ENCODE measurements around the gene LRRC25.
"Not testable (repeated sequence)": the region's sequence is repeated elsewhere in the genome, so short reads cannot be mapped to it uniquely, and the experiment has no call there.

Gene LRRC25

DNA sequence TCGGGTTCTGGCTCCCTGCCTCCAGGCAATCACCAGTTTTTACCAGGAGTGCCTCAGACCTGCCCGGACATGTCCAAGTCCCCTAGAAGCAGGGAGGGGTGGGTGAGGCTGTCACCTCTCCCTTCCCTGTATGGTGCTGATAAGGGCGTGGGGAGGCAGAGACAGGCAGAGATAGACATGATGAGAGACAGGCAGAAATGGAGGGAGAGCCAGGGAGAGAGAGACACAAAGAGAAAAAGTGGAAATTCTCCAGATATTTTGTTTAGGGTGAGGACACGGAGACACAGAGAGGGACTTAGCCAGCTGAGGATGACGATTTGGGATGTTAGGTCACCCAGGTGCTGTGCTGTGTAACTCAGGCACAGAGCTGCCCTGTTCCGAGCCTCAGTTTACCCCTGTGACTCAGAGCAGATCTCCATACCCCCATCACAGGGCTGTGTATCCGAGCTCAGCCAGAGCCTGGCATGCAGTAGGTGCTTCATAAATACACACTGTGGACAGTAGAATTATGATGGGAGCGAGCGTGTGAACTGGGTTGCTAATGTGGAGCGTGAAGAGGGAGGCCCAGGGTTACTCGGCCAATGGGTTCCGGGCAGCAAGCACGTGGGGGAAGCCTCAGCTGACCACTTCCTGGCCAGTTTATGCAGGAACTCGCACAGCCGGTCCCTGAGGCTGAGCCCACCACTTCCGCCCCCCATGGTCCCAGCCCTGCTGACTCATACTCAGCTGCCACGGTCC, 23.4 kb downstream of the LRRC25 start:
- DNase-seq = peak; percentile 97

DNA sequence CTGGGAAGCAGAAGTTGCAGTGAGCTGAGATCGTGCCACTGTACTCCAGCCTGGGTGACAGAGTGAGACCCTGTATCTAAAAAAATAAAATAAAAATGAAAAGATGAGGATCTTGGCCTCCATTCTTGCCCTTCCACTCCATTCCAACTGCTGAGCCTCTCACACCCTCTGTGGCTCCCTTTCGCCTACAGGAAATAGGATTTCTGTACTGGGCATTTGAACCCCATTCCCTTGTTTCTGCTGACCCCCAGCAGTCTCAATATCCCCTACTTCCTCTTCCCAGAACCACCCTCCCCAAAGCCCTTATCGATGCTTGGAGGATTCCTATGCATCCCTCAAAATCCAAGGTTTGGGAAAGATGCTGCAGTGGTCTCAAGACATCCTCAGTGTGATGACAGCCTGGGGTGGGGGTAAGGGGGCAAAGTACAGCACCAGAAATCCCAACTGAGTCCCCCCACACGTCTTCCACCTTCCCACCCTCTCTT, 24.0 kb downstream of the LRRC25 start:
- no peak for DNase-seq

- DNase-seq = peak; percentile 41
Measured at GRCh38 chr19:18368504-18369222, 28.8 kb downstream of the LRRC25 start.

DNA sequence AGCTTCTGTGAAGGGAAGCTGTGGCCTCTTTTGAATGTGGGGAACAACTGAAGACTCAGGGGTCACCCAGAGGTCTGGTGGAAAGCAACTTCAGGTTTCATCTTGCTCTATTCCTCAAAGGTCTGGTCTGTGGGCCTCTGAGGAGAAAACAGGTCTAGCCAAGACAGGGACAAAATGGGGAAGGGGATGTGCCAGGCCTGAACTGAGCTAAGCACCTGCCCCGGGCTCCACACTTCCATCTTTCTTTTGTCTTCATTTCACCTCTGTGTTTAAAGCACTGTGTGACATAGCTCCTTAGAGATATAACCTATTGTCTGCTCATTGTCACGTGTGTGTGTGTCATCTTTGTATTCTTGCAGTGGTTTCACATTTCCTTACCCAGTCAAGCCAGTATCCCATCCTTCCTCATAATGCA, 31.4 kb downstream of the LRRC25 start:
- DNase-seq = peak; percentile 69

- DNase-seq = peak; percentile 94
Measured at GRCh38 chr19:18364826-18365528, 32.4 kb downstream of the LRRC25 start.

DNA sequence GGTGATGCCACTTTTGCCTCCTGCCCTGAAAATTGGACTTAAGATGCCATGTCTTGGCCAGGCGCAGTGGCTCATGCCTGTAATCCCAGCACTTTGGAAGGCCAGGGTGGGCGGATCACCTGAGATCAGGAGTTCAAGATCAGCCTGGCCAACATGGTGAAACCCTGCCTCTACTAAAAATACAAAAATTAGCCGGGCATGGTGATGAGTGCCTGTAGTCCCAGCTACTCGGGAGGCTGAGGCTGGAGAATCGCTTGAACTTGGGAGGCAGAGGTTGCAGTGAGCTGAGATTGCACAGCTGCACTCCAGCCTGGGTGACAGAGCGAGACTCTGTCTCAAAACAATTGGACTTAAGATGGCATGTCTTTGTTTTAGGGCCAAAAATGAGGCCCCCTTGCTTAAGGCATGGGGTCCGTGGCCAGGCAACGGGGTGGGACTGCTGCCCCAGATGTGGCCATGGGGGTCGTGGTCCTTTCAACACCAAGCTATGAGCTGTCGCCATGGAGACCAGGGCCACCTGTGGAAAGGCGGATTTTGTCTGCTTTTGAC, 33.1 kb downstream of the LRRC25 start:
- not testable (repeated sequence) for DNase-seq

DNA sequence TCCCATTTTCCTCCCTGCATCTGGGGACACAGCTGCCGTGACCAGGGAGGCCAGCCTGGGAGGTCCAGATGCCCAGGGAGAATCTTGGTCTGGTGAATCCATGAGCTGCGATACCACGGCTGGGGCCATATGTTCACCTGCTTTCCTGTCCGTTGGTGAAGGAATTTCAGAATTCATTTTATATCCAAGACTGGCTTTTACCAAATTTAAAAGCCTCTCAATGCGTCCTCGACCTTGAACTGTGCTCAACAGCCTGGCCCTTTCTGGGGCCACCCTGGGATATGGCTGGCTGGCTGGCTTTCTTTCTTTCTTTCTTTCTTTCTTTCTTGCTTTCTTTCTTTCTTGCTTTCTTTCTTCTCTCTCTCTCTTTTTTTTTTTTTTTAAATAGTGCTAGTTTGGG, 33.6 kb downstream of the LRRC25 start:
- no peak for DNase-seq

DNA sequence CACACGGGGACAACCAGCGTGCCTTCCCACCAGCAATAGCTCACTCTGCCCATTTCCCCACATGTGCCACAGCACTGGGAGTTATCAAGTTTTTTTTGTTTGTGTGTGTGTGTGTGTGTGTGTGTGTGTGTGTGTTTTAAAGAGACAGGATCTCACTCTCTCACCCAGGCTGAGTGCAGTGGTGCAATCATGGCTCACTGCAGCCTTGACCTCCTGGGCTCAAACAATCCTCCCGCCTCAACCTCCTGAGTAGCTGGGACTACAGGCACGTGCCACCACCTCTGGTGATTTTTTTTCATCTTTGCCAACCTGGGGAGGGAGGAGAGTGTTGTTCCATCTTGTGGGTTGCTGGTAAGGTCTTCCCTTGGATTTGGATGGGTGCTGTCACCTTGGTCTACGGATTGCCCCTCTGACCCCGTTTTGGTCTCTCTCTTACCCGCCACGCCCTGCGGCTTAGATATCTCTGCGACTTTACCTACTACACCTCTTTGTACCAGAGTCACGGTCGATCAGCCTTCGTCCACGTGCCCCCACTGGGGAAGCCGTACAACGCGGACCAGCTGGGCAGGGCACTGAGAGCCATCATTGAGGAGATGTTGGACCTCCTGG, 34.4 kb downstream of the LRRC25 start:
- no peak for DNase-seq

GRCh38 chr19:18361646-18362045, 35.8 kb downstream of the LRRC25 start:
- no peak for DNase-seq

GRCh38 chr19:18357041-18357440, 40.4 kb downstream of the LRRC25 start:
- no peak for DNase-seq

GRCh38 chr19:18354743-18355142, 42.7 kb downstream of the LRRC25 start:
- not testable (repeated sequence) for DNase-seq

DNA sequence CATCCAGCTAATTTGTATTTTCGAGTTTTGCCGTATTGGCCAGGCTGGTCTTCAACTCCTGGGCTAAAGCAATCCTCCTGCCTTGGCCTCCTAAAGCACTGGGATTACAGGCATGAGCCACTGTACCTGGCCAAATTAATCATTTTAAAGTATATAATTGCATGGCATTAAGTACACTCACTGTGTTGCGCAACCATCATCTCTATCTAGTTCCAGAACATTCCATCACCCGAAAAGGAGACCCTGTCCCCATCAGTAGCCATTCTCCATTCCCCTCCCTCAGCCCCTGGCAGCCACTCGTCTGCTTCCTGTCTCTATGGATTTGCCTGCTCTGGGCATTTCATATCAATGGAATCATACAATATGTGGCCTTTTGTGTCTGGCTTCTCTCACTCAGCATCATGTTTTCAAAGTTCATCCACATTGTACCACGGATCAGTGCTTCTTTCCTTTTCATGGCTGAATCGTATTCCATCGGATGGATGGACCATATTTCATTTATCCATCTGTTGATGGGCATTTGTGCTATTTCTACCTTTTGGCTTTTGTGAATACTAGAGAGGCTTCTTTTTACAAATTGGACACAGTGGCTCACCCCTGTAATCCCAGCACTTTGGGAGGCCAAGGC, 43.9 kb downstream of the LRRC25 start:
- DNase-seq = no peak

- no peak for DNase-seq
Measured at GRCh38 chr19:18351544-18351943, 45.9 kb downstream of the LRRC25 start.

DNA sequence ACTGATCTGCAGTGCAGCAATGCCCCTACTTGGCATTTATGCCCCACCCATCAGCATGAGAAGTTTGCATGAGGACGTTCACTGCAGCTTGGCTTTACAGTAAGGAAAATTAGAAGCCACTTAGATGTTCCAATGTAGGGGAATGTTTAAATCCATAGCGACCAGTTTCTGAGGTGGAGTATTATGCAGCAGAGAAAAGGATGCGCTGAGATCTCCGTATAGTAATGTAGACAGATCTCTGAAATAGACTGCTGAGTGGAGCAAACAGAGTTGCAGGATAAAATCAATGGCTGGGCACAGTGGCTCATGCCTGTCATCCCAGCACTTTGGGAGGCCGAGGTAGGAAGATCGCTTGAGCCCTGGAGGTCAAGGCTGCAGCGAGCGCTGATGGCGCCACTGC, 46.9 kb downstream of the LRRC25 start:
- no peak for DNase-seq

- DNase-seq = peak; percentile 70
Measured at GRCh38 chr19:18349524-18350128, 47.8 kb downstream of the LRRC25 start.

- DNase-seq = not testable (repeated sequence)
Measured at GRCh38 chr19:18348818-18349339, 48.5 kb downstream of the LRRC25 start.

- no peak for DNase-seq
Measured at GRCh38 chr19:18348171-18348570, 49.3 kb downstream of the LRRC25 start.

- peak; percentile 26 for DNase-seq
Measured at GRCh38 chr19:18346091-18346490, 51.3 kb downstream of the LRRC25 start.

- DNase-seq = no peak
Measured at GRCh38 chr19:18345296-18345695, 52.1 kb downstream of the LRRC25 start.

DNA sequence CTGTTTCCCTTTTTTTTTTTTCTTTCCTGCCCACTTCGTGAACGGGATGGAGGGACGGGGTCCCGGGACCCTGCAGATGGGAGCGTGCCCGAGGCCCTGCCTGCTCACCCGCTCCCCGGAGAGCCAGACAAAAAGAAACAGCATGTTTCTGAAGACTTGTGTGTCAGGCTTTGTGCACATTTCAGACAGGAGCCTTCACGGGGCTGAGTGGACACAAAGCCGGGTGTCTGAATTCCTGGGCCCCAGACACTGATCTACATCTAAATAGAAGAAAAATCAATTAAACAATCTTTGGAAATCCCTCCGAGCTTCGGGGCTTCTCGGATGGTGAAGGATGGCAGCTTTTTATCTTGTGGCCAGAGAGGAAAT, 52.9 kb downstream of the LRRC25 start:
- DNase-seq = no peak

DNA sequence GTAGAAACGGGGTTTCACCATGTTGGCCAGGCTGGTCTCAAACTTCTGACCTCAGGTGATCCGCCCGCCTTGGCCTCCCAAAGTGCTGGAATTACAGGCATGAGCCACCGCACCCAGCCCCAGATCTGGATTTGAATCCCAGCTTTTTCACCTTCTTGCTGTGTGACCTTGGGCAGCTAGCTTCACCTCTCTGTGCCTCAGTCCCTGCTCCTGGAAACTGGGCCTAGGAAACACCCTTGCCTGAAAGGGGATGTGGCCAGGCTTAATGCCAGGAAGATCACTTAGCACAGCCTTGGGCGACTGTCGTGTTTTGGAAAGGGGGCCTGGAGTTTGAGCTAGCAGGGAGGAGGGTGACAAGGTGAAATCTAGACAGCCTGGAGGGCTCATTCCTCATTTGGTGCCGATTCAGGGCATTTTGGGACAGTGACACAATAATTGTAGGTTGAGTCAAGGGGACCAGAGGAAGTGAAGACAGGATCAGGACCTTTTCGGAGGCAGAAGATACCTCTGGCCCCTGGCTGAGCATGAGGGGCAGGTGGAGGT, 55.3 kb downstream of the LRRC25 start:
- no peak for DNase-seq

Measured in DMS53 (cell line).